Measurements from ENCODE around the gene ITSN1.

GRCh38 chr21:33659568-33659949 lies 17.3 kb downstream of the ITSN1 start:
- no peak for TF ChIP-seq CTCF (IDR thresholded peaks at IDR 0.05; ENCODE audit: poor library complexity, severe bottlenecking)
- no peak for TF ChIP-seq EP300 (conservative IDR thresholded peaks at IDR 0.05; ENCODE audit: poor library complexity, severe bottlenecking)
- no peak for TF ChIP-seq EZH2 (IDR thresholded peaks at IDR 0.05; ENCODE audit: borderline replicate concordance, insufficient read depth, low read length, poor library complexity, severe bottlenecking)
- no peak for TF ChIP-seq RAD21 (conservative IDR thresholded peaks at IDR 0.05)
- TF ChIP-seq TAF1 (IDR thresholded peaks at IDR 0.05; ENCODE audit: low read depth), result no peak
- no peak for TF ChIP-seq POLR2AphosphoS5 (IDR thresholded peaks at IDR 0.05)
- no peak for TF ChIP-seq REST (IDR thresholded peaks at IDR 0.05; ENCODE audit: borderline replicate concordance)
- no peak for TF ChIP-seq SMC3 (conservative IDR thresholded peaks at IDR 0.05; ENCODE audit: poor library complexity)
- no peak for TF ChIP-seq MXI1 (conservative IDR thresholded peaks at IDR 0.05; ENCODE audit: poor library complexity, severe bottlenecking)
